Activated CD8-positive, alpha-beta memory T cell treated with anti-CD3 and anti-CD28 coated beads, Interleukin-2, amount 10 ng/mL, durations not matched to agents 7 days and 5 days (primary cell): Measurements from ENCODE around the gene RFTN1. TPM values are rescaled to one million over a fixed set of nuclear protein-coding genes. Genes with fewer than 3 reads are reported as not detected.
A peak's percentile ranks its signal among the peaks of the same experiment; 100 is the strongest.

Experiments used
- ATAC-seq: fragments of 150-1000 bp; cut with Tn5 transposase; one replicate; pipeline ENCODE4 v1.10.0; 2021; ENCODE audit warnings: moderate library complexity
- CTCF ChIA-PET: fragments of 350-600 bp; sonication (Branson Sonifier 250); formaldehyde crosslinking; loops from one replicate; lab custom pipeline; 2021; ENCODE audit warnings: antibody characterized with exemption; lab: Charles Lee
- DNase-seq: peaks from one replicate; pipeline ENCODE4 v3.0.0-alpha.2; 2020
- H3K27ac Mint-ChIP-seq: one replicate; pipeline ENCODE4 v1.8.0; 2021; ENCODE audit warnings: mild to moderate bottlenecking, mixed read lengths
- H3K27me3 Mint-ChIP-seq: one replicate; pipeline ENCODE4 v1.8.0; 2021; ENCODE audit warnings: mixed read lengths
- H3K36me3 Mint-ChIP-seq: one replicate; pipeline ENCODE4 v1.8.0; 2021; ENCODE audit warnings: mild to moderate bottlenecking, mixed read lengths
- H3K4me1 Mint-ChIP-seq: one replicate; pipeline ENCODE4 v1.8.0; 2021; ENCODE audit warnings: mixed read lengths
- H3K4me3 Mint-ChIP-seq: one replicate; pipeline ENCODE4 v1.8.0; 2021; ENCODE audit warnings: mild to moderate bottlenecking, moderate library complexity, mixed read lengths
- H3K9me3 Mint-ChIP-seq: one replicate; pipeline ENCODE4 v1.8.0; 2022; ENCODE audit warnings: low read depth, mixed read lengths
- total RNA-seq, 2 experiments: library from RNA; stranded (reverse); gene quantifications; one replicate each; pipeline ENCODE4 v1.2.3, GENCODE V29; 2021

The RFTN1 gene
- total RNA-seq, 2 experiments from 2014 or later = 78.0 to 96.7 TPM

- H3K27me3 Mint-ChIP-seq = no peaks in the 10 kb centered on the region
- CTCF ChIA-PET = no interaction called here
- DNase-seq (no peak), ATAC-seq (no peak)
- no peaks in the 10 kb centered on the region for H3K9me3 Mint-ChIP-seq
- H3K4me3 Mint-ChIP-seq = no peak overlapping the region
- no peak overlapping the region for H3K27ac Mint-ChIP-seq
- peaks cover 52% of the 10 kb centered on the region for H3K4me1 Mint-ChIP-seq
- H3K36me3 Mint-ChIP-seq = peaks cover 56% of the 10 kb centered on the region
Measured at GRCh38 chr3:16486201-16486600, 27.3 kb downstream of the RFTN1 start.

DNA sequence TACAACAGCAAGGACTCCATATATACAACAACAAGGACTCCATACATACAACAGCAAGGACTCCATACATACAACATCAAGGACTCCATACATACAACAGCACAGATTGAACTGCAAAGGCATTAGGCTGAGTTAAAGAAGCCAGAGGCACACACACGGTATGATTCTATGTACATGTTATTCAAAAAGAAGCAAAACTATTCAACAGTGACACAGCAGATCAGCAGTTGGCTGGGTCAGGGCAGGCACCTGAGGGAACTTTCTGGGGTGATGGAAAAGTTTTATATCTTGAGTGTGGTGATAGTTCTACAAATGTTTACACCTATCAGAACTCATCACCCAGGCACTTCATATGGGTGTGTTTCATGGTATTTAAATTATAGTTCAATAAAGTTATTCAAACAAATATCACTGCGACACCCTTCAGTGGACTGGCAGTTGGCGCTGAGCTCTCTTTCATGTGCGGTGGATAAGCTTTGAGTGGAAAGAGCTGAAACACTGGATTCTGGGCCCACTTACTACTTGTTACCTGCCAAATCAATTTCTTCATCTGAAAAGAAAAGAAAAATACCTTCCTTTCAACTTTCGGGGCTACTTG, 28.0 kb downstream of the RFTN1 start:
- Mint-ChIP-seq H3K4me3 (no peak overlapping the region), H3K27me3 (no peaks in the 10 kb centered on the region), H3K36me3 (peaks cover 54% of the 10 kb centered on the region), H3K9me3 (no peaks in the 10 kb centered on the region), H3K27ac (no peak overlapping the region), H3K4me1 (peaks cover 57% of the 10 kb centered on the region)
- CTCF ChIA-PET = no interaction called here
- no peak for ATAC-seq
- DNase-seq = no peak

DNA sequence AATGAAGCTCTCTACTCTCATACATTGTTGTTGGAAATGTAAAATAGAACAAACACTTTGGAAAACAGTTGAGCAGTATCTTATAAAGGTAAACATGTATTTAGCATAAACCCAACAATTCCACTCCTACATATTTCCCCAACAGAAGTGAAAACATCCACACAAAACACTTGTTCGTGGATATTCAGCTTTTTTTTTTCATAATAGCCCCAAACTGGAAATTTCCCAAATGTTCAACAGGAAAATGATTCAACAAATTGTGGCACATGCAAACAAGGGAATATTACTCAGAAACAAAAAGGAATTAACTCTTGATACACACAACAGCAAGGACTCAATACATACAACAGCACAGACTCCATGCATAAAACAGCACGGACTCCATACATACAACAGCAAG, 28.5 kb downstream of the RFTN1 start:
- no peaks in the 10 kb centered on the region for H3K9me3 Mint-ChIP-seq
- DNase-seq = no peak
- peaks cover 60% of the 10 kb centered on the region for H3K4me1 Mint-ChIP-seq
- no peak overlapping the region for H3K27ac Mint-ChIP-seq
- no peak for ATAC-seq
- no peak overlapping the region for H3K4me3 Mint-ChIP-seq
- H3K27me3 Mint-ChIP-seq = no peaks in the 10 kb centered on the region
- peaks cover 54% of the 10 kb centered on the region for H3K36me3 Mint-ChIP-seq
- CTCF ChIA-PET = no interaction called here

DNA sequence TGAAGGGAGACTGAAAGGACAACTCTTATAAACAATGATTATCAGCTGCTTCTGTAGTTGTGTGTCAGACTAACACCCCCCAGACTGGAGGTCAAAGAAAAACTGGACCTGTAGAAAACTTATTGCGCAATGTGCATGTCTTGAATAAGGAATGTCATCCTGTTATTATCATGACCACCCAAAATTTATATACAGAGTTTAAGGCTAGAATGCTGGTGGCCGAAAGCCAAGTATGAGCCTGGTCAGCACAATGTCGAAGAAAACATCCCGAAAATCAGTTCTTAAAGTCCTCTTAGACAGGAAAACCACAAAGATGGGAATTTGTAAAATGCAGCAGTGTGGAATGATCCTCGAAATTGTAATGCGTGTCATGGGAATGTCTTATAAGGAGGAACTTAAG, 29.3 kb downstream of the RFTN1 start:
- Mint-ChIP-seq H3K27me3 (no peaks in the 10 kb centered on the region), H3K27ac (no peak overlapping the region), H3K36me3 (peaks cover 54% of the 10 kb centered on the region), H3K4me3 (no peak overlapping the region), H3K4me1 (peaks cover 55% of the 10 kb centered on the region), H3K9me3 (no peaks in the 10 kb centered on the region)
- CTCF ChIA-PET = interaction anchor here (1.2 kb wide), 1 partner anchor 16 kb away, joined by 3 read pairs; no protein-coding TSS in a partner anchor
- DNase-seq = no peak
- no peak for ATAC-seq

- Mint-ChIP-seq H3K27me3 (no peaks in the 10 kb centered on the region), H3K9me3 (no peaks in the 10 kb centered on the region), H3K36me3 (peaks cover 54% of the 10 kb centered on the region), H3K27ac (peak overlapping the region; percentile 83), H3K4me1 (peaks cover 54% of the 10 kb centered on the region), H3K4me3 (peak overlapping the region; percentile 21)
- ATAC-seq (peak; percentile 87), DNase-seq (peak; percentile 69)
- CTCF ChIA-PET = interaction anchor here (1.4 to 2.3 kb wide), 2 partner anchors 13 to 29 kb away, joined by 6 to 8 read pairs; no protein-coding TSS in a partner anchor
Measured at GRCh38 chr3:16482770-16483531, 30.5 kb downstream of the RFTN1 start.

DNA sequence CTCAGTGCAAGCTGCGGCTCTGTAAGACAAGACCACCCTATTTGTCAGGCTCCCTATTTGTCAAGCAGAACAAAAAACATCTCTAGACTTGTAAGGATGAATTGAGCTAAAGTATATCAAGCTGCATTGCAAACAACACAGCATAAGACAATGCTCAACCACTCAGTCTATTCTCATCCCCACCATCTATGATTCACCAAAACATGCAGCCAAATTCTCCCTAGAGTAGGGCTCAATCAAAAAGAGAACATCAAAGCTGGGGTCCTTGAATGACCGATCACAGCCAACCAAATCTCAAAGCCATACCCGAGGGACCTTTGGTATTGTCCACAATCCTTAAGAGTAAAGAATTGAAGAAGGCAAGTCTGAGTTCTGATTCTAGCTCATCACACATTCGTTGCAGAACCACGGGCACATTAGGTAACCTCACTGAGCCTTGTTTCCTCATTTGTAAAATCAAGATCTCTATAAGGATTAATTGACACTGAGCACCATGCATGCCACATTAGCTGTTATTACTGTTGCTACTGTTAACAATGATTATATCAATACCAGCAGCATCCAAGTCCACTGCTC, 31.2 kb downstream of the RFTN1 start:
- CTCF ChIA-PET = interaction anchor here (2.3 kb wide), 1 partner anchor 14 kb away, joined by 8 read pairs; no protein-coding TSS in a partner anchor
- H3K27ac Mint-ChIP-seq = peak overlapping the region; percentile 83
- no peaks in the 10 kb centered on the region for H3K27me3 Mint-ChIP-seq
- ATAC-seq (peak; percentile 18), DNase-seq (no peak)
- no peaks in the 10 kb centered on the region for H3K9me3 Mint-ChIP-seq
- H3K4me1 Mint-ChIP-seq = peaks cover 59% of the 10 kb centered on the region
- H3K36me3 Mint-ChIP-seq = peaks cover 52% of the 10 kb centered on the region
- peak overlapping the region; percentile 21 for H3K4me3 Mint-ChIP-seq

DNA sequence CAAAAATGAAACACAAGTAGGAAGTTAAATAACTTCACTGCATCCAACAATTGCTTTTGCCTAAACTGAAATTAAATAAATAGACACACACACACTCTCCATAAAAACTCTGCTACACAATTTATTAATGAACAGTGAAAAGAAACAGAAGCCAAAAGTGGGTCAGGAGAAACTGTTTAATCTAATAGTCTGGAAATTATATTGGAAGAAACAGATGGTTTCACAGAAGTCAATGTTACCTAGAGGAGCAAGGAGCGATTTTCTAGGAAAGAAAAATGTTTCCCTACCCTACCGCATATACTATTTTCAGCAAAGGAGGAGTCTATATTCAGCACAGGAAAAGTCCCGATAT, 32.0 kb downstream of the RFTN1 start:
- CTCF ChIA-PET = interaction anchor here (2.3 kb wide), 1 partner anchor 14 kb away, joined by 8 read pairs; no protein-coding TSS in a partner anchor
- H3K4me3 Mint-ChIP-seq = peak overlapping the region; percentile 21
- H3K4me1 Mint-ChIP-seq = peaks cover 67% of the 10 kb centered on the region

DNA sequence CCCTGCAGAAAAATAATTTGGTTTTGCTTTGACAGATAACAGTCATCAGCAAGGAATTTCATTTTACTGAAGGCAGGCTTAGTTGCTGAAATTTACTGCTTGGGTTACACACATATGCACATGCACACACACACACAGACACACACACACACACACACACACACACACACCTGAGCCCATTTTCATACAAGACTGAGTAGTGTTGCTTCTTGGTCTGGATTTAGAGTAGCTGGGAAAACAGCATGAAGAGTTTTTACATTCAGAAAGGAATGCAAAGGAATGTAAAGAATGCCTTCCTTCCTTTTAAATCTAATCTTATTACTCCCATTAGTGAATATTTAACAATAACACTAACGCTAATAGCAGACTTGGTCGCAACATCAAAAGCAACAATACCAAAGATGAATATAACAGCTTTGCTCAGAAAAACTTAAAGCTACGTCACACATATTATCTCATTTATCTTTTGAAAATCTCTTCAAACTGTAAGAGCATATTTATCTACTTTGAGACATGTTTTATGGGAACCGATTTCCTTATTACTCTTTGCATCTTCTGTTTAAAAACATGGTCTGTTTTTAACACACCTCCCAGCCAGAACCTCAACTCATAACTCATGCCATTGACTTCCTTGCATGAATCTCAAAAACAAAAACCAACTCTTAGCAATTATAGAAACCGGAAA, 32.5 kb downstream of the RFTN1 start:
- Mint-ChIP-seq H3K27me3 (no peaks in the 10 kb centered on the region), H3K27ac (peak overlapping the region; percentile 83), H3K9me3 (no peaks in the 10 kb centered on the region), H3K36me3 (peaks cover 55% of the 10 kb centered on the region), H3K4me3 (peak overlapping the region; percentile 21), H3K4me1 (peaks cover 67% of the 10 kb centered on the region)
- ATAC-seq = peak; percentile 31
- no peak for DNase-seq
- CTCF ChIA-PET = interaction anchor here (2.3 kb wide), 1 partner anchor 15 kb away, joined by 8 read pairs; no protein-coding TSS in a partner anchor

More for the DNA sequence above, 32.0 kb downstream of the RFTN1 start:
- Mint-ChIP-seq H3K27me3 (no peaks in the 10 kb centered on the region), H3K27ac (peak overlapping the region; percentile 83), H3K9me3 (no peaks in the 10 kb centered on the region), H3K36me3 (peaks cover 55% of the 10 kb centered on the region)
- no peak for DNase-seq
- ATAC-seq = no peak

- DNase-seq (no peak), ATAC-seq (no peak)
- Mint-ChIP-seq H3K4me1 (peaks cover 69% of the 10 kb centered on the region), H3K4me3 (no peak overlapping the region), H3K27ac (no peak overlapping the region), H3K27me3 (no peaks in the 10 kb centered on the region), H3K9me3 (no peaks in the 10 kb centered on the region), H3K36me3 (peaks cover 68% of the 10 kb centered on the region)
- CTCF ChIA-PET = interaction anchor here (1.3 kb wide), 1 partner anchor 160 kb away, joined by 4 read pairs; no protein-coding TSS in a partner anchor
Measured at GRCh38 chr3:16478516-16478915, 35.0 kb downstream of the RFTN1 start.

GRCh38 chr3:16477521-16477920, 36.0 kb downstream of the RFTN1 start:
- no peak for ATAC-seq
- Mint-ChIP-seq H3K4me3 (no peak overlapping the region), H3K27me3 (no peaks in the 10 kb centered on the region), H3K4me1 (peaks cover 59% of the 10 kb centered on the region), H3K27ac (peak overlapping the region; percentile 8), H3K36me3 (peaks cover 73% of the 10 kb centered on the region), H3K9me3 (no peaks in the 10 kb centered on the region)
- no peak for DNase-seq
- CTCF ChIA-PET = interaction anchor here (1.3 kb wide), 1 partner anchor 159 kb away, joined by 4 read pairs; no protein-coding TSS in a partner anchor

DNA sequence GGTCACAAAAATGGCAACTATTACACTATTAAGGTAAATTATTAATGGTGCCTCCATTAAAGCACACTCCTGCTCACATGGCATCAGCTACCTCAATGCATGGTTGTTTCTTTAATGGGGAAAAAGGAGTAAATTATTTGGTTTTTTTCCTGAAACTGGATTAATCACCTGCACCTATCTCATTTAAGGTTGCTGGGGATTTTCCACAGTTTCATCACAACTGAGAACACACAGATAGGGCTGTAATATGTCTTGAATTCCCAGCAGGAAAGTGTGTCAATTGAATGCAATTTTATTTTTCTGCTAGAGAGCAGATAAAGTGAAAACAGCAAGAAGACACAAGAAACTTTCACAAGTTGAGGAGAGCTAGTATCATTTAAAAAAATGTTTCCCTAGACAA, 36.4 kb downstream of the RFTN1 start:
- no peaks in the 10 kb centered on the region for H3K27me3 Mint-ChIP-seq
- no peak for DNase-seq
- peaks cover 55% of the 10 kb centered on the region for H3K4me1 Mint-ChIP-seq
- peaks cover 78% of the 10 kb centered on the region for H3K36me3 Mint-ChIP-seq
- no peaks in the 10 kb centered on the region for H3K9me3 Mint-ChIP-seq
- H3K4me3 Mint-ChIP-seq = no peak overlapping the region
- CTCF ChIA-PET = interaction anchor here (1.3 to 1.4 kb wide), 3 partner anchors 35 to 209 kb away, joined by 4 to 5 read pairs (median 5); no protein-coding TSS in a partner anchor
- H3K27ac Mint-ChIP-seq = peak overlapping the region; percentile 30
- no peak for ATAC-seq

DNA sequence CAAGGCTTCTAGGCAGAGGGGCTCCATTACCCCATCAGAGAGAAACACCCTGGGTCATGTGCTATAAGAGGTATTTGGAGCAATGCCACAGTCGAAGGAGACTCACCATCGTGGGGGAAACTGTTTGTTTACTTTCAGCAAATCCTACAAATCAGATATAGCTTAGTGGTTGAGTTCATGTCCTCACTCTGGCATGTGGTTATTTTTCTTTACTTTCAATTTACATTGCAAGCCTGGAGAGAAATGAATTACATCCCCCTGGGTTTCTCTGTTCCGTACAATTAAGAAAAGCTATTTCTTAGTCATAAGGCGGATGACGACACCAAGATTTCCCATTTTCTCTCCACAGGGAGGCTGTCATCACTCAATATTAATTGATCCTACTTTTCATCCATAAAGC, 36.9 kb downstream of the RFTN1 start:
- Mint-ChIP-seq H3K4me3 (no peak overlapping the region), H3K36me3 (peaks cover 82% of the 10 kb centered on the region), H3K27me3 (no peaks in the 10 kb centered on the region), H3K27ac (peak overlapping the region; percentile 52), H3K9me3 (no peaks in the 10 kb centered on the region), H3K4me1 (peaks cover 50% of the 10 kb centered on the region)
- ATAC-seq (peak; percentile 58), DNase-seq (no peak)
- CTCF ChIA-PET = interaction anchor here (1.4 kb wide), 2 partner anchors 35 to 208 kb away, joined by 5 read pairs; no protein-coding TSS in a partner anchor

- H3K36me3 Mint-ChIP-seq = peaks cover 83% of the 10 kb centered on the region
- CTCF ChIA-PET = interaction anchor here (1.4 kb wide), 2 partner anchors 36 to 208 kb away, joined by 5 read pairs; no protein-coding TSS in a partner anchor
- ATAC-seq = no peak
- DNase-seq = no peak
- H3K27ac Mint-ChIP-seq = no peak overlapping the region
- H3K9me3 Mint-ChIP-seq = no peaks in the 10 kb centered on the region
- peaks cover 42% of the 10 kb centered on the region for H3K4me1 Mint-ChIP-seq
- no peak overlapping the region for H3K4me3 Mint-ChIP-seq
- H3K27me3 Mint-ChIP-seq = no peaks in the 10 kb centered on the region
Measured at GRCh38 chr3:16475766-16476165, 37.7 kb downstream of the RFTN1 start.
